Measurements from ENCODE around the gene FXR2.

GRCh38 chr17:7589891-7590691, 24.6 kb downstream of the FXR2 start, which contains the start of gene SOX15:
- no peak for TF ChIP-seq CHD2 (IDR thresholded peaks at IDR 0.05; ENCODE audit: borderline replicate concordance, low read depth, low read length)
- no peak for TF ChIP-seq MXI1 (IDR thresholded peaks at IDR 0.05; ENCODE audit: low read depth, low read length)
- no peak for TF ChIP-seq POLR2A (IDR thresholded peaks at IDR 0.05; ENCODE audit: low read depth, low read length)
- no peak for TF ChIP-seq FOS (IDR thresholded peaks at IDR 0.05; ENCODE audit: borderline replicate concordance, extremely low read depth, insufficient read length)
- TF ChIP-seq JUND (IDR thresholded peaks at IDR 0.05; ENCODE audit: low read depth, low read length), result no peak
- TF ChIP-seq FOXM1 (IDR thresholded peaks at IDR 0.05; ENCODE audit: low read depth, low read length), result no peak
- TF ChIP-seq PAX8 (IDR thresholded peaks at IDR 0.05), result no peak
- TF ChIP-seq CTCF (IDR thresholded peaks at IDR 0.05 in 2 of 3, conservative IDR thresholded peaks at IDR 0.05 in 1 of 3; ENCODE audit: control insufficient read depth in 2 of 3, extremely low read depth in 1 of 3, insufficient read depth in 1 of 3, low read depth in 3 of 3, low read length in 3 of 3), result no peak
- TF ChIP-seq ATF3 (IDR thresholded peaks at IDR 0.05; ENCODE audit: borderline replicate concordance, extremely low read depth, low read depth, low read length), result no peak
